Breast epithelium (tissue), 3 donors: ENCODE data around the gene CRYAB.

ENCODE experiments used
- POLR2A ChIP-seq: fragments of 450-650 bp; IDR thresholded peaks from one replicate; pipeline ENCODE4 v1.6.1; 2016; ENCODE audit warnings: antibody characterized with exemption, mild to moderate bottlenecking, moderate library complexity
- TF ChIP-seq, protein P1 (sequence below), 3 donors: fragments of 450-650 bp; IDR thresholded peaks; one replicate each; pipeline ENCODE4 v1.5.1; 2016 to 2017; ENCODE audit warnings: antibody characterized with exemption in 3 of 3, mild to moderate bottlenecking in 3 of 3, moderate library complexity in 3 of 3

DNA sequence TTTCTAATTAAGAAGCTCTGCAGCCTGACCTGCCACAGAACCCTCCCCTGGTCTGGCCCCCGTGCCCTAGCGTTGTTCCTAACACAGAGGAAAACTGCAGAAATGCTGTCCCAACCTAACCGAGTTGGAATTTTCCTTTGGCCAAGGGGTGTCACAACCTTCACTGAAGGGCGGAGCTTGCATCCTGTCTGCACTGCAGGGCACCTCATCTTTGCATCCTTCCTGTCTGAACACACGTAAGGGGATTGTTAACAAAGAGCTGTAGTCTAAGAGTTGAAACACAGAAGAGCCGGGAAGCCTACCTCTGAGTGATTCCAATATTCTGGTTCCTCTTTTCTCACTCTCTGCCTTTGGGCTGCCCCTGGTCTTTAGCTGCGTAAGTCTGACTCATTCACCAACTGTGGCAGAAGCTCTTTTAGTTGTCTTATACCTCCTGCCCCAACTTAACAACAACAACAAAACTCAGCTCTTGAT, 27.2 kb upstream of the CRYAB start:
- TF ChIP-seq, protein P1, sequence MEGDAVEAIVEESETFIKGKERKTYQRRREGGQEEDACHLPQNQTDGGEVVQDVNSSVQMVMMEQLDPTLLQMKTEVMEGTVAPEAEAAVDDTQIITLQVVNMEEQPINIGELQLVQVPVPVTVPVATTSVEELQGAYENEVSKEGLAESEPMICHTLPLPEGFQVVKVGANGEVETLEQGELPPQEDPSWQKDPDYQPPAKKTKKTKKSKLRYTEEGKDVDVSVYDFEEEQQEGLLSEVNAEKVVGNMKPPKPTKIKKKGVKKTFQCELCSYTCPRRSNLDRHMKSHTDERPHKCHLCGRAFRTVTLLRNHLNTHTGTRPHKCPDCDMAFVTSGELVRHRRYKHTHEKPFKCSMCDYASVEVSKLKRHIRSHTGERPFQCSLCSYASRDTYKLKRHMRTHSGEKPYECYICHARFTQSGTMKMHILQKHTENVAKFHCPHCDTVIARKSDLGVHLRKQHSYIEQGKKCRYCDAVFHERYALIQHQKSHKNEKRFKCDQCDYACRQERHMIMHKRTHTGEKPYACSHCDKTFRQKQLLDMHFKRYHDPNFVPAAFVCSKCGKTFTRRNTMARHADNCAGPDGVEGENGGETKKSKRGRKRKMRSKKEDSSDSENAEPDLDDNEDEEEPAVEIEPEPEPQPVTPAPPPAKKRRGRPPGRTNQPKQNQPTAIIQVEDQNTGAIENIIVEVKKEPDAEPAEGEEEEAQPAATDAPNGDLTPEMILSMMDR (IDR thresholded peaks at IDR 0.05), result no peak
- no peak for TF ChIP-seq POLR2A
